ENCODE measurements around the gene LRRC59.

LRRC59 gene

GRCh38 chr17:50354776-50355175 lies 42.5 kb downstream of the LRRC59 start:
- no peak overlapping the region for H3K4me3 ChIP-seq (ENCODE audit: low read depth, low read length)
- DNase-seq (ENCODE audit: low read depth): no peak
- TF ChIP-seq MAX (IDR thresholded peaks at IDR 0.05; ENCODE audit: low read depth, low read length): no peak

GRCh38 chr17:50354198-50354597 lies 43.1 kb downstream of the LRRC59 start:
- TF ChIP-seq CTCF (IDR thresholded peaks at IDR 0.05; ENCODE audit: low read depth, low read length): no peak
- no peak for TF ChIP-seq POLR2A (IDR thresholded peaks at IDR 0.05; ENCODE audit: extremely low read depth, insufficient read length)
- no peak for TF ChIP-seq MAX (IDR thresholded peaks at IDR 0.05; ENCODE audit: low read depth, low read length)
- no peak for TF ChIP-seq MYC (IDR thresholded peaks at IDR 0.05; ENCODE audit: low read depth, low read length)
- no peak overlapping the region for H3K4me3 ChIP-seq (ENCODE audit: low read depth, low read length)
- DNase-seq (ENCODE audit: low read depth): no peak

GRCh38 chr17:50353600-50354195 lies 43.6 kb downstream of the LRRC59 start:
- TF ChIP-seq MYC (IDR thresholded peaks at IDR 0.05; ENCODE audit: low read depth, low read length) (no peak), MAX (IDR thresholded peaks at IDR 0.05; ENCODE audit: low read depth, low read length) (no peak), POLR2A (IDR thresholded peaks at IDR 0.05; ENCODE audit: extremely low read depth, insufficient read length) (no peak), CTCF (IDR thresholded peaks at IDR 0.05; ENCODE audit: low read depth, low read length) (no peak)
- DNase-seq (ENCODE audit: low read depth): no peak
- H3K4me3 ChIP-seq (ENCODE audit: low read depth, low read length): no peak overlapping the region

GRCh38 chr17:50352693-50353599 lies 44.4 kb downstream of the LRRC59 start:
- DNase-seq (ENCODE audit: low read depth): no peak
- no peak for TF ChIP-seq POLR2A (IDR thresholded peaks at IDR 0.05; ENCODE audit: extremely low read depth, insufficient read length)
- no peak for TF ChIP-seq CTCF (IDR thresholded peaks at IDR 0.05; ENCODE audit: low read depth, low read length)
- TF ChIP-seq MAX (IDR thresholded peaks at IDR 0.05; ENCODE audit: low read depth, low read length): no peak
- TF ChIP-seq MYC (IDR thresholded peaks at IDR 0.05; ENCODE audit: low read depth, low read length): no peak
- H3K4me3 ChIP-seq (ENCODE audit: low read depth, low read length): no peak overlapping the region

- H3K4me3 ChIP-seq (ENCODE audit: low read depth, low read length): no peak overlapping the region
- no peak for TF ChIP-seq MYC (IDR thresholded peaks at IDR 0.05; ENCODE audit: low read depth, low read length)
- no peak for TF ChIP-seq CTCF (IDR thresholded peaks at IDR 0.05; ENCODE audit: low read depth, low read length)
- TF ChIP-seq POLR2A (IDR thresholded peaks at IDR 0.05; ENCODE audit: extremely low read depth, insufficient read length): no peak
- TF ChIP-seq MAX (IDR thresholded peaks at IDR 0.05; ENCODE audit: low read depth, low read length): no peak
- DNase-seq (ENCODE audit: low read depth): no peak
These were observed 45.1 kb downstream of the LRRC59 start for GRCh38 chr17:50352072-50352692.

GRCh38 chr17:50350733-50351132 lies 46.6 kb downstream of the LRRC59 start:
- DNase-seq (ENCODE audit: low read depth): no peak
- TF ChIP-seq CTCF (IDR thresholded peaks at IDR 0.05; ENCODE audit: low read depth, low read length): no peak
- no peak for TF ChIP-seq POLR2A (IDR thresholded peaks at IDR 0.05; ENCODE audit: extremely low read depth, insufficient read length)
- no peak for TF ChIP-seq MYC (IDR thresholded peaks at IDR 0.05; ENCODE audit: low read depth, low read length)
- TF ChIP-seq MAX (IDR thresholded peaks at IDR 0.05; ENCODE audit: low read depth, low read length): no peak
- no peak overlapping the region for H3K4me3 ChIP-seq (ENCODE audit: low read depth, low read length)
